GM23338 (cell line): ENCODE results near the gene POLA2. TPM values are rescaled to one million over a fixed set of nuclear protein-coding genes. Genes with fewer than 3 reads are reported as not detected.
"Not testable (repeated sequence)": the region's sequence is repeated elsewhere in the genome, so short reads cannot be mapped to it uniquely, and the experiment has no call there.

Experiments used
- ATAC-seq: fragments of 200-7000 bp; cut with Tn5 transposase; 3 replicates; pipeline ENCODE4 v1.9.1; 2020
- DNase-seq: peaks from one replicate; pipeline ENCODE4 v3.0.0-alpha.2; 2015; ENCODE audit warnings: low spot score
- H2AFZ ChIP-seq: fragments of 200-600 bp; sonication (generic); 2 replicates; pipeline ENCODE4 v1.8.0; 2016; ENCODE audit warnings: antibody characterized with exemption, mild to moderate bottlenecking, moderate library complexity
- H3F3A ChIP-seq: fragments of 200-600 bp; sonication (generic); replicated peaks from 2 replicates; pipeline ENCODE4 v1.8.0; 2017; ENCODE audit warnings: antibody characterized with exemption, mixed run types, low read depth
- H3K27ac ChIP-seq: fragments of 200-600 bp; sonication (generic); 2 replicates; pipeline ENCODE4 v1.6.1; 2016; ENCODE audit warnings: low read depth
- H3K27me3 ChIP-seq: fragments of 200-600 bp; sonication (generic); 2 replicates; pipeline ENCODE4 v1.8.0; 2016; ENCODE audit warnings: mild to moderate bottlenecking, mixed run types, moderate library complexity; ENCODE audit not compliant: insufficient read depth
- H3K36me3 ChIP-seq: fragments of 200-600 bp; sonication (generic); 2 replicates; pipeline ENCODE4 v1.8.0; 2016; ENCODE audit warnings: mild to moderate bottlenecking; ENCODE audit not compliant: insufficient read depth
- H3K4me1 ChIP-seq: fragments of 200-600 bp; sonication (generic); 2 replicates; pipeline ENCODE4 v1.8.0; 2016; ENCODE audit warnings: mild to moderate bottlenecking, moderate library complexity; ENCODE audit not compliant: insufficient read depth
- H3K4me2 ChIP-seq: fragments of 200-600 bp; sonication (generic); 2 replicates; pipeline ENCODE4 v1.7.1; 2017; ENCODE audit warnings: mixed run types
- H3K4me3 ChIP-seq: fragments of 200-600 bp; sonication (generic); 2 replicates; pipeline ENCODE4 v1.6.1; 2016; ENCODE audit warnings: mixed run types
- H3K79me2 ChIP-seq: fragments of 200-600 bp; sonication (generic); replicated peaks from 2 replicates; pipeline ENCODE4 v1.8.0; 2017; ENCODE audit warnings: mild to moderate bottlenecking; ENCODE audit not compliant: insufficient read depth
- H3K9me2 ChIP-seq: fragments of 200-600 bp; sonication (generic); 2 replicates; pipeline ENCODE4 v1.8.0; 2017; ENCODE audit not compliant: insufficient read depth
- H4K20me1 ChIP-seq: fragments of 200-600 bp; sonication (generic); replicated peaks from 2 replicates; pipeline ENCODE4 v1.8.0; 2017; ENCODE audit warnings: mild to moderate bottlenecking; ENCODE audit not compliant: insufficient read depth
- H3K27ac Mint-ChIP-seq: 2 replicates; pipeline ENCODE4 v1.8.0; 2020; ENCODE audit warnings: inconsistent platforms, mild to moderate bottlenecking, moderate library complexity, mixed read lengths
- H3K27me3 Mint-ChIP-seq: 3 replicates; pipeline ENCODE4 v1.8.0; 2022; ENCODE audit warnings: low read depth, mild to moderate bottlenecking, moderate library complexity, mixed read lengths, inconsistent platforms; ENCODE audit not compliant: insufficient read depth, poor library complexity
- H3K36me3 Mint-ChIP-seq: 3 replicates; pipeline ENCODE4 v1.8.0; 2021; ENCODE audit warnings: low read depth, mild to moderate bottlenecking, inconsistent platforms, moderate library complexity, mixed read lengths
- H3K4me1 Mint-ChIP-seq: 3 replicates; pipeline ENCODE4 v1.8.0; 2020; ENCODE audit warnings: mild to moderate bottlenecking, inconsistent platforms, mixed read lengths
- H3K4me3 Mint-ChIP-seq: 3 replicates; pipeline ENCODE4 v1.8.0; 2021; ENCODE audit warnings: moderate library complexity, mild to moderate bottlenecking, inconsistent platforms, mixed read lengths
- H3K9me3 Mint-ChIP-seq: 3 replicates; pipeline ENCODE4 v1.8.0; 2020; ENCODE audit warnings: moderate library complexity, mild to moderate bottlenecking, inconsistent platforms, mixed read lengths
- ZNF114 ChIP-seq: fragments of 250-450 bp; sonication (Bioruptor Pico); IDR thresholded peaks from 2 replicates; pipeline ENCODE4 v1.5.0; 2020; ENCODE audit warnings: mild to moderate bottlenecking, moderate library complexity
- polyA plus RNA-seq: library from polyadenylated mRNA; unstranded; fragments of >200 nt; fragmentation: Nextera tagmentation; extraction: Ambion mirVana; gene quantifications from 2 replicates; pipeline ENCODE4 v1.2.1, GENCODE V29; 2016
- total RNA-seq: library from RNA; depleted of rRNA; stranded (reverse); fragments of >200 nt; shearing (Covaris generic); gene quantifications from 2 replicates; pipeline ENCODE4 v1.2.3, GENCODE V29; 2014
- TF ChIP-seq, protein P1 (sequence below): fragments of 250-450 bp; sonication (Bioruptor Pico); IDR thresholded peaks from 2 replicates; pipeline ENCODE4 v1.5.0; 2020; ENCODE audit warnings: mild to moderate bottlenecking, moderate library complexity

The POLA2 gene
- total and polyA plus RNA-seq, 2 experiments from 2014 or later, result 22.5 to 30.4 TPM

DNA sequence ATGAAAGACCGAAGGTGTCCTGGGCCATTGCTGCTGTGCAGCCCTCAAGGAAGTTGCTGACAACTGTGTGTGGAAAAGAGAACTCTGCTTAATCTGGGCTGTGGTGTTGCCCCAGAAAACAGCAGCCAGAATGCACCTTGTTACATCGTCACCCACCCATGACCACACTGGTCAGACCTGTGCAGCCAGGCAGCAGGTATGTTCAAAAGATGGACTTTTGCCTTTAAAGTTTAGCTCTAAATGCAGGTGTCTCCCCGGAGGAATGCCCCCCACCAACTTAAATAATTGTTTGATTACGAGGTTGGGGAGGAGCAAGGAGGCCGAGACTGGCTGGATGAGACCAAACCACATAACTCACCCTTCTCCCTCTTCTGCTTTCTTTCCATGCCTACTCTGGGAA is 15.3 kb upstream of the POLA2 start:
- H3K27ac Mint-ChIP-seq, result no peak overlapping the region

DNA sequence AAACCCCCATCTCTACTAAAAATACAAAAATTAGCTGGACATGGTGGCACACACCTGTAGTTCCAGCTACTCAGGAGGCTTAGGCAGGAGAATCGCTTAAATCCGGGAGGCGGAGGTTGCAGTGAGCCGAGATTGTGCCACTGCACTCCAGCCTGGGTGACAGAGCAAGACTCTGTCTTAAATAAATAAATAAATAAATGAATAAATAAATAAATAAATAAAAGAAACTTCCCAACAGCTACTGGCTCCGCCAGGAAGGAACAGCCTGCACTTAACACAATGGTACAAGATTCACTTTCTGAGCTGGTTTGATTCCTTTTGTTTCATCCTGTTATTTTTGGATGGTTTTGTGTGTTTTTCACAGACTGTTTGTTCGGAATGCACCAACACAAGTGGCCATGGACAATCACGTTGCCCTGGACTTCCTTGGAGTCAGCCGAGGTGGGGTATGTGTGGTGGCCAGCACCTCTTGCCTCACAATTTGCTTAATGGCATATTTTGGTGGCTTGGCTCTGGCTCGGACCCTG is 13.5 kb upstream of the POLA2 start:
- H2AFZ ChIP-seq, H3K27me3 ChIP-seq, H3K4me1 Mint-ChIP-seq, H3K4me1 ChIP-seq, H3K4me3 Mint-ChIP-seq, H3K27ac ChIP-seq, H3F3A ChIP-seq, ATAC-seq, H3K27ac Mint-ChIP-seq, H3K9me2 ChIP-seq, H3K79me2 ChIP-seq, DNase-seq, H3K9me3 Mint-ChIP-seq, H3K4me3 ChIP-seq, H3K36me3 Mint-ChIP-seq, H4K20me1 ChIP-seq, H3K36me3 ChIP-seq, H3K4me2 ChIP-seq: not testable (repeated sequence)
- H3K27me3 Mint-ChIP-seq, result peaks cover 15% of the 10 kb centered on the region

More for the DNA sequence above, 15.3 kb upstream of the POLA2 start:
- Histone ChIP-seq H2AFZ (no peak overlapping the region), H3K4me1 (peaks cover 9% of the 10 kb centered on the region), H3K79me2 (no peaks in the 10 kb centered on the region), H3K4me2 (no peak overlapping the region), H3K9me2 (no peaks in the 10 kb centered on the region), H4K20me1 (no peaks in the 10 kb centered on the region), H3K27me3 (no peaks in the 10 kb centered on the region), H3K4me3 (no peak overlapping the region), H3F3A (peaks cover 2% of the 10 kb centered on the region; the same call in 1 of the 2 replicates), H3K27ac (no peak overlapping the region), H3K36me3 (no peaks in the 10 kb centered on the region)
- no peak for TF ChIP-seq ZNF114 (CRISPR knock-in tag)
- TF ChIP-seq, protein P1, sequence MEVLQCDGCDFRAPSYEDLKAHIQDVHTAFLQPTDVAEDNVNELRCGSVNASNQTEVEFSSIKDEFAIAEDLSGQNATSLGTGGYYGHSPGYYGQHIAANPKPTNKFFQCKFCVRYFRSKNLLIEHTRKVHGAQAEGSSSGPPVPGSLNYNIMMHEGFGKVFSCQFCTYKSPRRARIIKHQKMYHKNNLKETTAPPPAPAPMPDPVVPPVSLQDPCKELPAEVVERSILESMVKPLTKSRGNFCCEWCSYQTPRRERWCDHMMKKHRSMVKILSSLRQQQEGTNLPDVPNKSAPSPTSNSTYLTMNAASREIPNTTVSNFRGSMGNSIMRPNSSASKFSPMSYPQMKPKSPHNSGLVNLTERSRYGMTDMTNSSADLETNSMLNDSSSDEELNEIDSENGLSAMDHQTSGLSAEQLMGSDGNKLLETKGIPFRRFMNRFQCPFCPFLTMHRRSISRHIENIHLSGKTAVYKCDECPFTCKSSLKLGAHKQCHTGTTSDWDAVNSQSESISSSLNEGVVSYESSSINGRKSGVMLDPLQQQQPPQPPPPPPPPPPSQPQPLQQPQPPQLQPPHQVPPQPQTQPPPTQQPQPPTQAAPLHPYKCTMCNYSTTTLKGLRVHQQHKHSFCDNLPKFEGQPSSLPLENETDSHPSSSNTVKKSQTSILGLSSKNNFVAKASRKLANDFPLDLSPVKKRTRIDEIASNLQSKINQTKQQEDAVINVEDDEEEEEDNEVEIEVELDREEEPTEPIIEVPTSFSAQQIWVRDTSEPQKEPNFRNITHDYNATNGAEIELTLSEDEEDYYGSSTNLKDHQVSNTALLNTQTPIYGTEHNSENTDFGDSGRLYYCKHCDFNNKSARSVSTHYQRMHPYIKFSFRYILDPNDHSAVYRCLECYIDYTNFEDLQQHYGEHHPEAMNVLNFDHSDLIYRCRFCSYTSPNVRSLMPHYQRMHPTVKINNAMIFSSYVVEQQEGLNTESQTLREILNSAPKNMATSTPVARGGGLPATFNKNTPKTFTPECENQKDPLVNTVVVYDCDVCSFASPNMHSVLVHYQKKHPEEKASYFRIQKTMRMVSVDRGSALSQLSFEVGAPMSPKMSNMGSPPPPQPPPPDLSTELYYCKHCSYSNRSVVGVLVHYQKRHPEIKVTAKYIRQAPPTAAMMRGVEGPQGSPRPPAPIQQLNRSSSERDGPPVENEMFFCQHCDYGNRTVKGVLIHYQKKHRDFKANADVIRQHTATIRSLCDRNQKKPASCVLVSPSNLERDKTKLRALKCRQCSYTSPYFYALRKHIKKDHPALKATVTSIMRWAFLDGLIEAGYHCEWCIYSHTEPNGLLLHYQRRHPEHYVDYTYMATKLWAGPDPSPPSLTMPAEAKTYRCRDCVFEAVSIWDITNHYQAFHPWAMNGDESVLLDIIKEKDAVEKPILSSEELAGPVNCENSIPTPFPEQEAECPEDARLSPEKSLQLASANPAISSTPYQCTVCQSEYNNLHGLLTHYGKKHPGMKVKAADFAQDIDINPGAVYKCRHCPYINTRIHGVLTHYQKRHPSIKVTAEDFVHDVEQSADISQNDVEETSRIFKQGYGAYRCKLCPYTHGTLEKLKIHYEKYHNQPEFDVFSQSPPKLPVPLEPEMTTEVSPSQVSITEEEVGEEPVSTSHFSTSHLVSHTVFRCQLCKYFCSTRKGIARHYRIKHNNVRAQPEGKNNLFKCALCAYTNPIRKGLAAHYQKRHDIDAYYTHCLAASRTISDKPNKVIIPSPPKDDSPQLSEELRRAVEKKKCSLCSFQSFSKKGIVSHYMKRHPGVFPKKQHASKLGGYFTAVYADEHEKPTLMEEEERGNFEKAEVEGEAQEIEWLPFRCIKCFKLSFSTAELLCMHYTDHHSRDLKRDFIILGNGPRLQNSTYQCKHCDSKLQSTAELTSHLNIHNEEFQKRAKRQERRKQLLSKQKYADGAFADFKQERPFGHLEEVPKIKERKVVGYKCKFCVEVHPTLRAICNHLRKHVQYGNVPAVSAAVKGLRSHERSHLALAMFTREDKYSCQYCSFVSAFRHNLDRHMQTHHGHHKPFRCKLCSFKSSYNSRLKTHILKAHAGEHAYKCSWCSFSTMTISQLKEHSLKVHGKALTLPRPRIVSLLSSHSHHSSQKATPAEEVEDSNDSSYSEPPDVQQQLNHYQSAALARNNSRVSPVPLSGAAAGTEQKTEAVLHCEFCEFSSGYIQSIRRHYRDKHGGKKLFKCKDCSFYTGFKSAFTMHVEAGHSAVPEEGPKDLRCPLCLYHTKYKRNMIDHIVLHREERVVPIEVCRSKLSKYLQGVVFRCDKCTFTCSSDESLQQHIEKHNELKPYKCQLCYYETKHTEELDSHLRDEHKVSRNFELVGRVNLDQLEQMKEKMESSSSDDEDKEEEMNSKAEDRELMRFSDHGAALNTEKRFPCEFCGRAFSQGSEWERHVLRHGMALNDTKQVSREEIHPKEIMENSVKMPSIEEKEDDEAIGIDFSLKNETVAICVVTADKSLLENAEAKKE, result no peak
- peaks cover 14% of the 10 kb centered on the region for H3K4me1 Mint-ChIP-seq
- DNase-seq (no peak), ATAC-seq (no peak)
- H3K36me3 Mint-ChIP-seq, result peaks cover 14% of the 10 kb centered on the region
- H3K4me3 Mint-ChIP-seq, result no peak overlapping the region
- H3K9me3 Mint-ChIP-seq, result peaks cover 10% of the 10 kb centered on the region
- peaks cover 12% of the 10 kb centered on the region for H3K27me3 Mint-ChIP-seq
